GM12874 (cell line): ENCODE results near the gene HBB.

Experiments used
- CTCF ChIP-seq: IDR thresholded peaks from 2 replicates; pipeline ENCODE4 v1.5.1; 2011; ENCODE audit warnings: low read depth, mild to moderate bottlenecking, control low read depth, low read length, moderate library complexity; ENCODE audit not compliant: insufficient read depth

Gene HBB

GRCh38 chr11:5229796-5230195, 2.9 kb upstream of the HBB start:
- no peak for TF ChIP-seq CTCF

GRCh38 chr11:5229356-5229755, 2.5 kb upstream of the HBB start:
- TF ChIP-seq CTCF: no peak

GRCh38 chr11:5228124-5228523, 1.3 kb upstream of the HBB start:
- no peak for TF ChIP-seq CTCF

GRCh38 chr11:5227681-5228080, 810 bp upstream of the HBB start:
- TF ChIP-seq CTCF: no peak

- TF ChIP-seq CTCF: no peak
Observed at GRCh38 chr11:5225480-5225871, 1.4 kb downstream of the HBB start.

GRCh38 chr11:5224538-5225479, 2.1 kb downstream of the HBB start:
- no peak for TF ChIP-seq CTCF

GRCh38 chr11:5223686-5224085, 3.2 kb downstream of the HBB start:
- TF ChIP-seq CTCF: no peak
